Body of pancreas (tissue), 4 donors: ENCODE data around the gene MAGI1. TPM values are rescaled to one million over a fixed set of nuclear protein-coding genes. Genes with fewer than 3 reads are reported as not detected.
A peak's percentile ranks its signal among the peaks of the same experiment; 100 is the strongest.

Experiments
- ATAC-seq: fragments of 150-250 bp; one replicate; pipeline ENCODE4 v1.9.1; 2016
- DNase-seq, 4 donors: peaks; one replicate each; pipeline ENCODE4 v3.0.0-alpha.2; 2019
- H3K27ac ChIP-seq, 4 donors: fragments of 200-600 bp; sonication (generic); 1 replicate in 3 of 4; 2 replicates in 1 of 4; pipeline versions ENCODE4 v1.5.1 to v1.6.1; 2016 to 2019; ENCODE audit warnings: mild to moderate bottlenecking in 1 of 4, mixed read lengths in 1 of 4, moderate library complexity in 1 of 4
- H3K27me3 ChIP-seq, 2 donors: fragments of 200-600 bp; sonication (generic); one replicate each; pipeline ENCODE4 v1.6.0; 2016; ENCODE audit warnings: mild to moderate bottlenecking in 1 of 2
- H3K36me3 ChIP-seq, 2 donors: fragments of 200-600 bp; sonication (generic); replicated peaks in 1 of 2; 2 replicates each; pipeline ENCODE4 v1.5.1; 2016; ENCODE audit warnings: low read depth in 2 of 2; ENCODE audit not compliant: insufficient read depth in 1 of 2
- H3K4me1 ChIP-seq: fragments of 200-600 bp; sonication (generic); one replicate; pipeline ENCODE4 v1.6.0; 2016
- H3K4me3 ChIP-seq, 2 donors: fragments of 200-600 bp; sonication (generic); 1 replicate in 1 of 2; 2 replicates in 1 of 2; pipeline ENCODE4 v1.5.1; 2016 to 2019
- H3K9me3 ChIP-seq, 3 donors: fragments of 200-600 bp; sonication (generic); 1 replicate in 2 of 3; 2 replicates in 1 of 3; pipeline ENCODE4 v1.5.1; 2016
- POLR2A ChIP-seq, 3 donors: fragments of 450-650 bp; IDR thresholded peaks; one replicate each; pipeline ENCODE4 v1.6.1; 2016; ENCODE audit warnings: antibody characterized with exemption in 3 of 3, mild to moderate bottlenecking in 2 of 3
- WGBS, 2 donors: methylation state at CpG; one replicate each; pipeline ENCODE4 v1.1.5; 2017; 5-methylcytosine and 5-hydroxymethylcytosine counted together
- intact Hi-C: fragments of 100-400 bp; cut with DNase I; formaldehyde crosslinking; loops from one replicate; pipeline ENCODE4 v1.15.1; 2023
- total RNA-seq, 2 donors: library from RNA; depleted of rRNA; stranded (reverse); fragments of >200 nt; gene quantifications; one replicate each; pipeline ENCODE4 v1.1.0, GENCODE V29; 2016
- TF ChIP-seq, protein P1 (sequence below), 7 experiments: fragments of 450-650 bp in 4 of 7; fragments of 200-600 bp in 3 of 7; sonication (generic) in 3 of 7; IDR thresholded peaks; one replicate each; pipeline ENCODE4 v1.5.1; 2016 to 2019; ENCODE audit warnings: antibody characterized with exemption in 7 of 7

MAGI1 gene
- total RNA-seq, 2 donors from 2014 or later = 44.2 to 63.6 TPM

DNA sequence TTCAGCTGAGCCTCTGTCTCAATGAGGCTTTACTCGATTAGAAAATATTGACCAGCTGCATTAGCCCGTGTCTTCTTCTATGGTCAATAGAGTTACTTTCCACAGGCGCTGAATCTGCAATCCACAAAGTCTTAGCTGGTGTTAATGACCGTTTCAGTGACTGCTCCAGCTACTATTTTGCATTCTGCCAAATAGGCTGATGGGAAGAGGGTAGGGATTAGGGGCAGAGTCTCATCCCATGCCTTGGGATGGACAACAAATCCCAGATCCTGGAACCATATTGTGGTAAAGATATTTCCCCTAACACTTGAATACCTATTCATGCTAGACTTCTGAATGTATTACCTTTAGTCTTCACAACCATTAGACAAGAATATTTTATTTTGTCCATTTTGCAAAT is 29.5 kb upstream of the MAGI1 start:
- Histone ChIP-seq H3K9me3 (no peaks in the 10 kb centered on the region), H3K4me3 (no peak overlapping the region), H3K27me3 (no peaks in the 10 kb centered on the region), H3K27ac (no peak overlapping the region), H3K4me1 (no peaks in the 10 kb centered on the region), H3K36me3 (no peaks in the 10 kb centered on the region)
- DNase-seq (no peak), ATAC-seq (no peak)
- TF ChIP-seq POLR2A (IDR thresholded peaks at IDR 0.05) = no peak
- TF ChIP-seq, protein P1, sequence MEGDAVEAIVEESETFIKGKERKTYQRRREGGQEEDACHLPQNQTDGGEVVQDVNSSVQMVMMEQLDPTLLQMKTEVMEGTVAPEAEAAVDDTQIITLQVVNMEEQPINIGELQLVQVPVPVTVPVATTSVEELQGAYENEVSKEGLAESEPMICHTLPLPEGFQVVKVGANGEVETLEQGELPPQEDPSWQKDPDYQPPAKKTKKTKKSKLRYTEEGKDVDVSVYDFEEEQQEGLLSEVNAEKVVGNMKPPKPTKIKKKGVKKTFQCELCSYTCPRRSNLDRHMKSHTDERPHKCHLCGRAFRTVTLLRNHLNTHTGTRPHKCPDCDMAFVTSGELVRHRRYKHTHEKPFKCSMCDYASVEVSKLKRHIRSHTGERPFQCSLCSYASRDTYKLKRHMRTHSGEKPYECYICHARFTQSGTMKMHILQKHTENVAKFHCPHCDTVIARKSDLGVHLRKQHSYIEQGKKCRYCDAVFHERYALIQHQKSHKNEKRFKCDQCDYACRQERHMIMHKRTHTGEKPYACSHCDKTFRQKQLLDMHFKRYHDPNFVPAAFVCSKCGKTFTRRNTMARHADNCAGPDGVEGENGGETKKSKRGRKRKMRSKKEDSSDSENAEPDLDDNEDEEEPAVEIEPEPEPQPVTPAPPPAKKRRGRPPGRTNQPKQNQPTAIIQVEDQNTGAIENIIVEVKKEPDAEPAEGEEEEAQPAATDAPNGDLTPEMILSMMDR (IDR thresholded peaks at IDR 0.05) = no peak
- intact Hi-C loops = no loop called here
- WGBS, 2 donors = 75 to 87% methylated on average over 4 of the region's 4 CpGs

DNA sequence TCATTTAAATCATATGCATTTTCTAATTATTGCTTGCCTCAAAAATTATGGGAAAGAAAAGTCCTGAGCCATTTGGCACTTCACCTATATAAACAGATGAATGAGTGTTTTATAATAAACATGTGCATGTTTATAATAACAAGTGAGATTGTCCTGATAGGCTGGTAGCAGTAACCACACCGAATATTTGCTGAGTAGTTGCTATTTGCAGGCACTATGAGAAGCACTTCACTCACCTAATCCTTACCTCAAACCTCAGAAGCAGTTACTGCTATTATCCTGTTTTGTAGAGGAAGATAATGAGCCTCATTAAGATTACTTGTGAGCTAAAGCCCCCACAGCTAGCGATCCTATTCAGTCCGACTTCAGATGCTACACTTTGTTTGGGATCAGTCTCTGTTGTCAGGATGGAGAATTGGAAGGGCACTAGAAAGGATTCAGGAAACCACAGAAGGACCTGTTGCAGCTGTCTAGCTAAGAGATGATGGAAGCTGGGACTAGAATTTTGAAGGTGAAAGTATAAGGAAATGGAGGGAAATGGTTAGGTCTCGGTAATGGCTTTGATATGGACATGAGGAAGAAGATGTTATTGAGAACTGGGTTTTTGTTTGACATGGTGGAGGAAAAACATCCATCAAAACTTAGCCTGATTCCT is 28.4 kb upstream of the MAGI1 start:
- intact Hi-C loops = no loop called here
- ATAC-seq (no peak), DNase-seq (no peak)
- Histone ChIP-seq H3K4me3 (no peak overlapping the region), H3K36me3 (no peaks in the 10 kb centered on the region), H3K9me3 (no peaks in the 10 kb centered on the region), H3K4me1 (no peaks in the 10 kb centered on the region), H3K27ac (no peak overlapping the region), H3K27me3 (no peaks in the 10 kb centered on the region)
- WGBS, 2 donors = 60 to 65% methylated on average over 4 of the region's 4 CpGs
- TF ChIP-seq POLR2A (IDR thresholded peaks at IDR 0.05) = no peak
- TF ChIP-seq, protein P1 (IDR thresholded peaks at IDR 0.05) = no peak

DNA sequence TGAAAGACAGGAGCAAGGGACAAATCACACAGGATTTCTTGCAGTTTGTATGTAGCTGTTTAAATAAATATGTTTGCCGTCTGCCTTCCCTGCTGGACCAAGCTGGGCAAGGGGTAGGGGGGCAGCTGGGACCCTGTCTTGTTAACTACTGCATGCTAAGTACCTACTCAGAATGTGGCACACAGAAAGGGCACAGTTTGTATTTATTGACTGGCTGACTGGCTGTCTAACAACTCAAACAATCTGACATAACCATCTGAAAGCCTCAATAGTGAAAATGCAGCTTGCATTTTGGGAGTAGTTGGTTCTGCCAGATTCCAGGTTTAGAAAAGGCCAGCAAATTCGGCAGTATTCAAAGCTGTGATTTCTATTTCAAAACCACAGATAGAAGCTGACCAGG is 16.6 kb upstream of the MAGI1 start:
- 49 to 63% methylated on average over 2 of the region's 2 CpGs for WGBS, 2 donors
- H3K4me1 ChIP-seq = peaks cover 10% of the 10 kb centered on the region
- H3K27me3 ChIP-seq = no peaks in the 10 kb centered on the region
- H3K36me3 ChIP-seq = no peaks in the 10 kb centered on the region
- no peaks in the 10 kb centered on the region for H3K9me3 ChIP-seq
- TF ChIP-seq, protein P1 (IDR thresholded peaks at IDR 0.05) = no peak
- no peak for TF ChIP-seq POLR2A (IDR thresholded peaks at IDR 0.05)
- ATAC-seq (no peak), DNase-seq (no peak)
- H3K4me3 ChIP-seq = no peak overlapping the region
- H3K27ac ChIP-seq = no peak overlapping the region
- intact Hi-C loops = no loop called here

DNA sequence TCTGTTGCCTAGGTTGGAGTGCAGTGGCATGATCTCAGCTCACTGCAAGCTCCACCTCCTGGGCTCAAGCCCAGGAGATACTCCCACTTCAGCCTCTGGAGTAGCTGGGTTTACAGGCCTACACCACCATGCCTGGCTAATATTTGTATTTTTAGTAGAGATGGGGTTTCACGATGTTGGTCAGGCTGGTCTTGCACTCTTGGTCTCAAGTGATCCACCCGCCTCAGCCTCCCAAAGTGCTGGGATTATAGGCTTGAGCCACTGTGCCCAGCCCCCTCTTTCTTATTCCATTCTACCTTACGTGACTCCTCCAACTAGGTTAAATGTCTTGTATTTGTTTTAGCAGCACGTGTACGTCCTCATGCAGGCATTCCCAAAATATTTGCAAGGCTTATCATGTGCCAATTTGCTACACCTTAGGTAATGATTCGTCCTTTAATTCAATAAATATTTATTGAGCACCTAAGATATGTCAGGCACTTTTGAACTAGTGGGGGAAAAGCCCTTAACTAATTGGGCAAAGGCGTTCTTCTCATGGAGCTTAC is 14.9 kb upstream of the MAGI1 start:
- Histone ChIP-seq H3K9me3 (no peaks in the 10 kb centered on the region), H3K4me1 (peaks cover 10% of the 10 kb centered on the region), H3K4me3 (no peak overlapping the region), H3K27me3 (no peaks in the 10 kb centered on the region), H3K36me3 (no peaks in the 10 kb centered on the region), H3K27ac (peak overlapping the region; percentile 30 to 63 (median 48))
- peak; percentile 29 to 67 (median 58) for DNase-seq
- TF ChIP-seq, protein P1 (IDR thresholded peaks at IDR 0.05) = no peak
- TF ChIP-seq POLR2A (IDR thresholded peaks at IDR 0.05) = no peak
- 28 to 46% methylated on average over 7 of the region's 7 CpGs for WGBS, 2 donors
- ATAC-seq = peak; percentile 88
- intact Hi-C loops = no loop called here
